ENCODE measurements around the gene CTCFL. TPM values are rescaled to one million over a fixed set of nuclear protein-coding genes. Genes with fewer than 3 reads are reported as not detected.

Gene CTCFL
- total and polyA plus RNA-seq, 2 experiments from 2014 or later, result not detected

GRCh38 chr20:57570920-57571319 is 46.0 kb upstream of the CTCFL start:
- no peaks in the 10 kb centered on the region for H3K9me3 ChIP-seq (ENCODE audit: low read depth)
- H3K4me3 ChIP-seq, result no peak overlapping the region
- no peak for DNase-seq
- H3K27ac ChIP-seq, result no peak overlapping the region
- peaks cover 83% of the 10 kb centered on the region for H3K27me3 ChIP-seq (replicated peaks; ENCODE audit: insufficient read depth)
- TF ChIP-seq EZH2 (IDR thresholded peaks at IDR 0.05; ENCODE audit: insufficient read depth, poor library complexity, severe bottlenecking) (no peak), EZH2phosphoT487 (IDR thresholded peaks at IDR 0.05; ENCODE audit: insufficient read depth, low read depth) (no peak)
- WGBS, 2 experiments (ENCODE audit: low coverage in 1 of 2, low lambda C conversion rate in 2 of 2, missing lambda C conversion rate in 2 of 2), result 42 to 55% methylated on average over 8 of the region's 8 CpGs
- no peaks in the 10 kb centered on the region for H3K36me3 ChIP-seq (ENCODE audit: low read depth)
- in situ Hi-C loops (cut with MboI), result loop anchor here (10.0 kb wide), 1 partner anchor 206 kb away; no protein-coding TSS in a partner anchor
- no peaks in the 10 kb centered on the region for H3K79me2 ChIP-seq (ENCODE audit: insufficient read depth)
- no peak overlapping the region for H3K9ac ChIP-seq
- no peaks in the 10 kb centered on the region for H3K9me2 ChIP-seq (ENCODE audit: insufficient read depth)
- no peak overlapping the region for H2AFZ ChIP-seq
- no peaks in the 10 kb centered on the region for H4K20me1 ChIP-seq (ENCODE audit: insufficient read depth)
- no peaks in the 10 kb centered on the region for H3F3A ChIP-seq (ENCODE audit: insufficient read depth)
- no peaks in the 10 kb centered on the region for H3K4me1 ChIP-seq (ENCODE audit: insufficient read depth)
- H3K4me2 ChIP-seq (ENCODE audit: unreplicated experiment), result no peak overlapping the region

- H3K36me3 ChIP-seq (ENCODE audit: low read depth), result no peaks in the 10 kb centered on the region
- no peak overlapping the region for H3K4me2 ChIP-seq (ENCODE audit: unreplicated experiment)
- no peaks in the 10 kb centered on the region for H3K9me3 ChIP-seq (ENCODE audit: low read depth)
- H4K20me1 ChIP-seq (ENCODE audit: insufficient read depth), result no peaks in the 10 kb centered on the region
- in situ Hi-C loops (cut with MboI), result loop anchor here (10.0 kb wide), 1 partner anchor 205 kb away; no protein-coding TSS in a partner anchor
- H3K9ac ChIP-seq, result no peak overlapping the region
- TF ChIP-seq EZH2phosphoT487 (IDR thresholded peaks at IDR 0.05; ENCODE audit: insufficient read depth, low read depth) (no peak), EZH2 (IDR thresholded peaks at IDR 0.05; ENCODE audit: insufficient read depth, poor library complexity, severe bottlenecking) (no peak)
- no peaks in the 10 kb centered on the region for H3K79me2 ChIP-seq (ENCODE audit: insufficient read depth)
- H3F3A ChIP-seq (ENCODE audit: insufficient read depth), result no peaks in the 10 kb centered on the region
- 47% methylated on average over 20 of the region's 20 CpGs for WGBS, 2 experiments (ENCODE audit: low coverage in 1 of 2, low lambda C conversion rate in 2 of 2, missing lambda C conversion rate in 2 of 2)
- peaks cover 79% of the 10 kb centered on the region for H3K27me3 ChIP-seq (replicated peaks; ENCODE audit: insufficient read depth)
- no peak overlapping the region for H3K27ac ChIP-seq
- H2AFZ ChIP-seq, result no peak overlapping the region
- H3K4me1 ChIP-seq (ENCODE audit: insufficient read depth), result no peaks in the 10 kb centered on the region
- no peak for DNase-seq
- H3K9me2 ChIP-seq (ENCODE audit: insufficient read depth), result no peaks in the 10 kb centered on the region
- H3K4me3 ChIP-seq, result no peak overlapping the region
Observed at GRCh38 chr20:57570145-57570850, 45.4 kb upstream of the CTCFL start.

- H2AFZ ChIP-seq, result no peak overlapping the region
- H3K79me2 ChIP-seq (ENCODE audit: insufficient read depth), result no peaks in the 10 kb centered on the region
- no peak overlapping the region for H3K4me2 ChIP-seq (ENCODE audit: unreplicated experiment)
- no peaks in the 10 kb centered on the region for H3K9me3 ChIP-seq (ENCODE audit: low read depth)
- no peak overlapping the region for H3K27ac ChIP-seq
- peaks cover 76% of the 10 kb centered on the region for H3K27me3 ChIP-seq (replicated peaks; ENCODE audit: insufficient read depth)
- H3F3A ChIP-seq (ENCODE audit: insufficient read depth), result no peaks in the 10 kb centered on the region
- no peak overlapping the region for H3K9ac ChIP-seq
- no peaks in the 10 kb centered on the region for H4K20me1 ChIP-seq (ENCODE audit: insufficient read depth)
- 61 to 69% methylated on average over 12 of the region's 12 CpGs for WGBS, 2 experiments (ENCODE audit: low coverage in 1 of 2, low lambda C conversion rate in 2 of 2, missing lambda C conversion rate in 2 of 2)
- H3K4me3 ChIP-seq, result no peak overlapping the region
- no peaks in the 10 kb centered on the region for H3K4me1 ChIP-seq (ENCODE audit: insufficient read depth)
- H3K36me3 ChIP-seq (ENCODE audit: low read depth), result no peaks in the 10 kb centered on the region
- DNase-seq, result no peak
- no peak for TF ChIP-seq EZH2phosphoT487 (IDR thresholded peaks at IDR 0.05; ENCODE audit: insufficient read depth, low read depth)
- in situ Hi-C loops (cut with MboI), result no loop called here
- no peaks in the 10 kb centered on the region for H3K9me2 ChIP-seq (ENCODE audit: insufficient read depth)
Observed at GRCh38 chr20:57568960-57569359, 44.0 kb upstream of the CTCFL start.

GRCh38 chr20:57568088-57568896 is 43.4 kb upstream of the CTCFL start:
- H3K4me1 ChIP-seq (ENCODE audit: insufficient read depth), result no peaks in the 10 kb centered on the region
- H3K79me2 ChIP-seq (ENCODE audit: insufficient read depth), result no peaks in the 10 kb centered on the region
- peaks cover 72% of the 10 kb centered on the region for H3K27me3 ChIP-seq (replicated peaks; ENCODE audit: insufficient read depth)
- H3K9ac ChIP-seq, result no peak overlapping the region
- H3K9me2 ChIP-seq (ENCODE audit: insufficient read depth), result no peaks in the 10 kb centered on the region
- no peak overlapping the region for H3K4me3 ChIP-seq
- H4K20me1 ChIP-seq (ENCODE audit: insufficient read depth), result no peaks in the 10 kb centered on the region
- DNase-seq, result no peak
- TF ChIP-seq EZH2phosphoT487 (IDR thresholded peaks at IDR 0.05; ENCODE audit: insufficient read depth, low read depth) (no peak), EZH2 (IDR thresholded peaks at IDR 0.05; ENCODE audit: insufficient read depth, poor library complexity, severe bottlenecking) (no peak)
- in situ Hi-C loops (cut with MboI), result no loop called here
- H3K4me2 ChIP-seq (ENCODE audit: unreplicated experiment), result no peak overlapping the region
- no peak overlapping the region for H2AFZ ChIP-seq
- H3F3A ChIP-seq (ENCODE audit: insufficient read depth), result no peaks in the 10 kb centered on the region
- H3K27ac ChIP-seq, result no peak overlapping the region
- no peaks in the 10 kb centered on the region for H3K36me3 ChIP-seq (ENCODE audit: low read depth)
- no peaks in the 10 kb centered on the region for H3K9me3 ChIP-seq (ENCODE audit: low read depth)
- WGBS, 2 experiments (ENCODE audit: low coverage in 1 of 2, low lambda C conversion rate in 2 of 2, missing lambda C conversion rate in 2 of 2), result 41 to 47% methylated on average over 13 of the region's 13 CpGs

Data from GM23248 (cell line).